CD4-positive, alpha-beta T cell treated with Interleukin-17A for 1 hour (primary cell): ENCODE data around the gene MOB3C.

ENCODE experiments used
- DNase-seq: peaks from one replicate; pipeline ENCODE4 v3.0.0-alpha.2; 2020

The MOB3C gene

GRCh38 chr1:46637444-46638083 lies 21.0 kb upstream of the MOB3C start:
- no peak for DNase-seq

GRCh38 chr1:46635205-46635604 lies 18.6 kb upstream of the MOB3C start:
- no peak for DNase-seq

GRCh38 chr1:46630719-46631118 lies 14.1 kb upstream of the MOB3C start:
- DNase-seq = no peak

- DNase-seq = no peak
Observed at GRCh38 chr1:46623743-46624644, 7.4 kb upstream of the MOB3C start.

GRCh38 chr1:46622344-46622743 lies 5.7 kb upstream of the MOB3C start:
- no peak for DNase-seq

GRCh38 chr1:46621930-46622329 lies 5.3 kb upstream of the MOB3C start:
- DNase-seq = no peak

GRCh38 chr1:46619656-46620258 lies 3.1 kb upstream of the MOB3C start:
- DNase-seq = no peak

GRCh38 chr1:46618754-46619415 lies 2.3 kb upstream of the MOB3C start:
- no peak for DNase-seq

GRCh38 chr1:46617833-46618232 lies 1.2 kb upstream of the MOB3C start:
- DNase-seq = no peak

GRCh38 chr1:46617108-46617800 lies 643 bp upstream of the MOB3C start:
- DNase-seq = no peak

- no peak for DNase-seq
Observed at GRCh38 chr1:46615735-46616134, 876 bp downstream of the MOB3C start.

GRCh38 chr1:46615088-46615487 lies 1.5 kb downstream of the MOB3C start:
- DNase-seq = no peak

- DNase-seq = no peak
Observed at GRCh38 chr1:46614604-46614984, 2.0 kb downstream of the MOB3C start.

GRCh38 chr1:46613661-46614603 lies 2.7 kb downstream of the MOB3C start:
- peak; percentile 38 for DNase-seq

- DNase-seq = no peak
Observed at GRCh38 chr1:46612937-46613660, 3.5 kb downstream of the MOB3C start.

GRCh38 chr1:46611691-46612221 lies 4.9 kb downstream of the MOB3C start:
- no peak for DNase-seq

- no peak for DNase-seq
Observed at GRCh38 chr1:46607345-46608130, 9.1 kb downstream of the MOB3C start.

GRCh38 chr1:46606255-46606965 lies 10.2 kb downstream of the MOB3C start:
- DNase-seq = no peak

GRCh38 chr1:46605232-46605631 lies 11.4 kb downstream of the MOB3C start:
- peak; percentile 48 for DNase-seq
